Measurements from ENCODE around the gene MACF1. TPM values are rescaled to one million over a fixed set of nuclear protein-coding genes. Genes with fewer than 3 reads are reported as not detected.
A peak's percentile ranks its signal among the peaks of the same experiment; 100 is the strongest.
"Not testable (repeated sequence)": the region's sequence is repeated elsewhere in the genome, so short reads cannot be mapped to it uniquely, and the experiment has no call there.

Gene MACF1
- polyA plus RNA-seq, 10 donors: 194 to 362 (median 246) TPM

GRCh38 chr1:39490596-39491145 is 286.2 kb downstream of the MACF1 start:
- DNase-seq: no peak

GRCh38 chr1:39491146-39491921 is 286.8 kb downstream of the MACF1 start, which contains the start of gene BMP8A:
TSS of gene BMP8A (plus strand) at chr1:39491636. CDS start at chr1:39491992, 356 bp downstream.
- DNase-seq: peak in 2 of 3 donors; percentile 36 to 70

GRCh38 chr1:39492118-39493042 is 287.9 kb downstream of the MACF1 start:
- not testable (repeated sequence) for DNase-seq

GRCh38 chr1:39493043-39493810 is 288.7 kb downstream of the MACF1 start:
- not testable (repeated sequence) for DNase-seq

GRCh38 chr1:39494671-39495410 is 290.3 kb downstream of the MACF1 start:
- DNase-seq: no peak

- not testable (repeated sequence) for DNase-seq
These were observed 292.0 kb downstream of the MACF1 start for GRCh38 chr1:39496520-39496919.

GRCh38 chr1:39497585-39497984 is 293.1 kb downstream of the MACF1 start:
- DNase-seq: no peak

GRCh38 chr1:39498096-39498710 is 293.7 kb downstream of the MACF1 start:
- not testable (repeated sequence) for DNase-seq

GRCh38 chr1:39498821-39499220 is 294.3 kb downstream of the MACF1 start:
- not testable (repeated sequence) for DNase-seq

- no peak for DNase-seq
These were observed 295.2 kb downstream of the MACF1 start for GRCh38 chr1:39499668-39500067.

- DNase-seq: no peak
These were observed 296.4 kb downstream of the MACF1 start for GRCh38 chr1:39500862-39501389.

GRCh38 chr1:39501666-39502065 is 297.2 kb downstream of the MACF1 start:
- DNase-seq: no peak

- not testable (repeated sequence) for DNase-seq
These were observed 299.9 kb downstream of the MACF1 start for GRCh38 chr1:39504436-39504835.

- DNase-seq: no peak
These were observed 300.8 kb downstream of the MACF1 start for GRCh38 chr1:39505289-39505688.

- DNase-seq: no peak
These were observed 302.9 kb downstream of the MACF1 start for GRCh38 chr1:39507230-39507928.

GRCh38 chr1:39508266-39508665 is 303.8 kb downstream of the MACF1 start:
- no peak for DNase-seq

GRCh38 chr1:39508857-39509305 is 304.4 kb downstream of the MACF1 start:
- DNase-seq: no peak

- DNase-seq: peak in 1 of 3 donors; percentile 42
These were observed 305.0 kb downstream of the MACF1 start for GRCh38 chr1:39509360-39510009.

All from muscle of back (tissue), 11 donors.